MM.1S (cell line): ENCODE data around the gene CTSZ.

Experiments used
- CTCF ChIP-seq: fragments of 300-600 bp; sonication (generic); IDR thresholded peaks from 2 replicates; pipeline ENCODE4 v1.5.1; 2016; ENCODE audit warnings: antibody characterized with exemption, low read length, mixed read lengths
- EZH2 ChIP-seq: fragments of 300-600 bp; sonication (generic); optimal IDR thresholded peaks from 2 replicates; pipeline ENCODE3; 2017; ENCODE audit warnings: low read depth, mild to moderate bottlenecking, antibody characterized with exemption, low read length, mixed read lengths

- no peak for TF ChIP-seq CTCF
- TF ChIP-seq EZH2: no peak
Measured at GRCh38 chr20:58991715-58992114, 15.3 kb downstream of the CTSZ start.
